Measurements from ENCODE around the gene SALL4.

DNA sequence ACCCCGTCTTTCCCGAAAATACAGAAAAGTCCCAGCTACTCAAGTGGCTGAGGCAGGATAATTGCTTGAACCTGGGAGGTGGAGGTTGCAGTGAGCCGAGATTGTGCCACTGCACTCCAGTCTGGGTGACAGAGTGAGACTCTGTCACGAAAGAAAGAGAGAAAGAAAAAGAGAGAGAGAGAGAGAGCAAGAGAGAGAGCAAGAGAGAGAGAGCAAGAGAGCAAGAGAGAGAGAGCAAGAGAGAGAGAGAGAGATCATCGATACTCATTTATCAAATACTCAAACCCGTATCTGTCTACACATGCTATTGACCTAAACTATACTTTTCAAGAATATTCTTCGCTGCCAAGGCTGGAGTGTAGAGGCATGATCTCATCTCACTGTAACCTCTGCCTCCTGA is 28.2 kb upstream of the SALL4 start:
- no peak for TF ChIP-seq EP300 (IDR thresholded peaks at IDR 0.05; ENCODE audit: borderline replicate concordance in 1 of 2, low read depth in 1 of 2, low read length in 1 of 2)
- TF ChIP-seq SIN3A (IDR thresholded peaks at IDR 0.05; ENCODE audit: borderline replicate concordance, low read depth, low read length), result no peak
- TF ChIP-seq, protein P1, sequence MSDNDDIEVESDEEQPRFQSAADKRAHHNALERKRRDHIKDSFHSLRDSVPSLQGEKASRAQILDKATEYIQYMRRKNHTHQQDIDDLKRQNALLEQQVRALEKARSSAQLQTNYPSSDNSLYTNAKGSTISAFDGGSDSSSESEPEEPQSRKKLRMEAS (IDR thresholded peaks at IDR 0.05; ENCODE audit: low read depth), result no peak
- TF ChIP-seq, protein P2, sequence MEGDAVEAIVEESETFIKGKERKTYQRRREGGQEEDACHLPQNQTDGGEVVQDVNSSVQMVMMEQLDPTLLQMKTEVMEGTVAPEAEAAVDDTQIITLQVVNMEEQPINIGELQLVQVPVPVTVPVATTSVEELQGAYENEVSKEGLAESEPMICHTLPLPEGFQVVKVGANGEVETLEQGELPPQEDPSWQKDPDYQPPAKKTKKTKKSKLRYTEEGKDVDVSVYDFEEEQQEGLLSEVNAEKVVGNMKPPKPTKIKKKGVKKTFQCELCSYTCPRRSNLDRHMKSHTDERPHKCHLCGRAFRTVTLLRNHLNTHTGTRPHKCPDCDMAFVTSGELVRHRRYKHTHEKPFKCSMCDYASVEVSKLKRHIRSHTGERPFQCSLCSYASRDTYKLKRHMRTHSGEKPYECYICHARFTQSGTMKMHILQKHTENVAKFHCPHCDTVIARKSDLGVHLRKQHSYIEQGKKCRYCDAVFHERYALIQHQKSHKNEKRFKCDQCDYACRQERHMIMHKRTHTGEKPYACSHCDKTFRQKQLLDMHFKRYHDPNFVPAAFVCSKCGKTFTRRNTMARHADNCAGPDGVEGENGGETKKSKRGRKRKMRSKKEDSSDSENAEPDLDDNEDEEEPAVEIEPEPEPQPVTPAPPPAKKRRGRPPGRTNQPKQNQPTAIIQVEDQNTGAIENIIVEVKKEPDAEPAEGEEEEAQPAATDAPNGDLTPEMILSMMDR (IDR thresholded peaks at IDR 0.05), result no peak
- TF ChIP-seq EZH2phosphoT487 (IDR thresholded peaks at IDR 0.05; ENCODE audit: borderline replicate concordance, low read depth), result no peak
- no peak for TF ChIP-seq FOXM1 (IDR thresholded peaks at IDR 0.05; ENCODE audit: low read depth)
- no peak for TF ChIP-seq POLR2AphosphoS5 (IDR thresholded peaks at IDR 0.05; ENCODE audit: low read depth, low read length)
- TF ChIP-seq JUND (IDR thresholded peaks at IDR 0.05), result no peak
- TF ChIP-seq SMC3 (IDR thresholded peaks at IDR 0.05; ENCODE audit: low read depth, low read length), result no peak
- TF ChIP-seq, protein P3, sequence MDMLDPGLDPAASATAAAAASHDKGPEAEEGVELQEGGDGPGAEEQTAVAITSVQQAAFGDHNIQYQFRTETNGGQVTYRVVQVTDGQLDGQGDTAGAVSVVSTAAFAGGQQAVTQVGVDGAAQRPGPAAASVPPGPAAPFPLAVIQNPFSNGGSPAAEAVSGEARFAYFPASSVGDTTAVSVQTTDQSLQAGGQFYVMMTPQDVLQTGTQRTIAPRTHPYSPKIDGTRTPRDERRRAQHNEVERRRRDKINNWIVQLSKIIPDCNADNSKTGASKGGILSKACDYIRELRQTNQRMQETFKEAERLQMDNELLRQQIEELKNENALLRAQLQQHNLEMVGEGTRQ (IDR thresholded peaks at IDR 0.05; ENCODE audit: borderline replicate concordance, low read depth, low read length), result no peak
